WTC11 (cell line): ENCODE measurements around the gene PLK2. TPM values are rescaled to one million over a fixed set of nuclear protein-coding genes. Genes with fewer than 3 reads are reported as not detected.

Experiments
- ATAC-seq: fragments of 200-7000 bp; cut with Tn5 transposase; 2 replicates; pipeline ENCODE4 v1.10.0; 2021; ENCODE audit warnings: mild to moderate bottlenecking, moderate library complexity
- CTCF ChIA-PET: fragments of 300-600 bp; sonication (Branson Sonifier 250); formaldehyde crosslinking; loops from one replicate; lab custom pipeline; 2021; ENCODE audit warnings: antibody characterized with exemption; lab: Charles Lee
- POLR2A ChIA-PET: fragments of 350-600 bp; sonication (Branson Sonifier 250); formaldehyde crosslinking; loops from one replicate; lab custom pipeline; 2021; ENCODE audit warnings: antibody characterized with exemption; lab: Charles Lee
- DNase-seq: peaks from one replicate; pipeline ENCODE4 v3.0.0; 2021; ENCODE audit warnings: low spot score
- H3K27ac Mint-ChIP-seq: 2 replicates; pipeline ENCODE4 v1.8.0; 2021; ENCODE audit warnings: mixed read lengths
- H3K27me3 Mint-ChIP-seq: 2 replicates; pipeline ENCODE4 v1.8.0; 2021; ENCODE audit warnings: low read depth, mild to moderate bottlenecking, moderate library complexity, mixed read lengths
- H3K36me3 Mint-ChIP-seq: 2 replicates; pipeline ENCODE4 v1.8.0; 2021; ENCODE audit warnings: mixed read lengths
- H3K4me1 Mint-ChIP-seq: 2 replicates; pipeline ENCODE4 v1.8.0; 2022; ENCODE audit warnings: mixed read lengths
- H3K4me3 Mint-ChIP-seq: 2 replicates; pipeline ENCODE4 v1.8.0; 2021; ENCODE audit warnings: mild to moderate bottlenecking, moderate library complexity, mixed read lengths
- H3K9me3 Mint-ChIP-seq: 2 replicates; pipeline ENCODE4 v1.8.0; 2021; ENCODE audit warnings: mixed read lengths
- CREM ChIP-seq: sonication (generic); formaldehyde crosslinking; IDR thresholded peaks from 2 replicates; pipeline ENCODE4 v1.8.1; 2022; ENCODE audit warnings: mild to moderate bottlenecking, missing genetic modification reagents, moderate library complexity
- ELF4 ChIP-seq: sonication (generic); formaldehyde crosslinking; IDR thresholded peaks from 2 replicates; pipeline ENCODE4 v1.8.1; 2022; ENCODE audit warnings: low read depth, mild to moderate bottlenecking, moderate library complexity, missing genetic modification reagents
- ESRRA ChIP-seq: sonication (generic); formaldehyde crosslinking; IDR thresholded peaks from 2 replicates; pipeline ENCODE4 v1.8.1; 2022; ENCODE audit warnings: mild to moderate bottlenecking, missing genetic modification reagents, borderline replicate concordance
- ETV6 ChIP-seq: sonication (generic); formaldehyde crosslinking; IDR thresholded peaks from 2 replicates; pipeline ENCODE4 v1.8.1; 2022; ENCODE audit warnings: mild to moderate bottlenecking, missing genetic modification reagents
- FOXJ3 ChIP-seq: sonication (generic); formaldehyde crosslinking; IDR thresholded peaks from 2 replicates; pipeline ENCODE4 v1.9.0; 2021; ENCODE audit warnings: missing genetic modification reagents, mild to moderate bottlenecking, borderline replicate concordance
- GRHL2 ChIP-seq: fragments of 250-450 bp; sonication (Bioruptor Pico); IDR thresholded peaks from 2 replicates; pipeline ENCODE4 v1.8.0; 2022; ENCODE audit warnings: mild to moderate bottlenecking, moderate library complexity; ENCODE audit not compliant: insufficient replicate concordance, severe bottlenecking
- GTF2I ChIP-seq: fragments of 250-450 bp; sonication (Bioruptor Pico); conservative IDR thresholded peaks from 2 replicates; pipeline ENCODE4 v1.4.0; 2021; ENCODE audit warnings: mild to moderate bottlenecking
- IRF2 ChIP-seq: sonication (generic); formaldehyde crosslinking; IDR thresholded peaks from 2 replicates; pipeline ENCODE4 v1.8.0; 2022; ENCODE audit warnings: low read depth, missing genetic modification reagents, borderline replicate concordance
- NR3C1 ChIP-seq: sonication (generic); formaldehyde crosslinking; conservative IDR thresholded peaks from 2 replicates; pipeline ENCODE4 v1.8.1; 2023; ENCODE audit warnings: low read depth, mild to moderate bottlenecking, missing genetic modification reagents
- RELA ChIP-seq: sonication (generic); formaldehyde crosslinking; IDR thresholded peaks from 2 replicates; pipeline ENCODE4 v1.8.1; 2022; ENCODE audit warnings: missing genetic modification reagents, mild to moderate bottlenecking, borderline replicate concordance
- RORB ChIP-seq: fragments of 250-450 bp; sonication (Bioruptor Pico); IDR thresholded peaks from 2 replicates; pipeline ENCODE4 v1.9.0; 2021; ENCODE audit warnings: mild to moderate bottlenecking
- SOX15 ChIP-seq: fragments of 250-450 bp; sonication (Bioruptor Pico); IDR thresholded peaks from 2 replicates; pipeline ENCODE4 v1.9.0; 2021; ENCODE audit warnings: mild to moderate bottlenecking
- SP1 ChIP-seq: sonication (generic); formaldehyde crosslinking; conservative IDR thresholded peaks from 2 replicates; pipeline ENCODE4 v1.8.1; 2022; ENCODE audit warnings: missing genetic modification reagents
- ZNF219 ChIP-seq: sonication (generic); formaldehyde crosslinking; IDR thresholded peaks from 2 replicates; pipeline ENCODE4 v1.8.0; 2023; ENCODE audit warnings: missing genetic modification reagents, mild to moderate bottlenecking, borderline replicate concordance
- ZNF416 ChIP-seq: fragments of 250-450 bp; sonication (Bioruptor Pico); IDR thresholded peaks from 2 replicates; pipeline ENCODE4 v1.9.0; 2021; ENCODE audit warnings: mild to moderate bottlenecking, inconsistent platforms
- total RNA-seq: library from RNA; stranded (reverse); gene quantifications from 3 replicates; pipeline ENCODE4 v1.2.3, GENCODE V29; 2021
- TF ChIP-seq, protein P1 (sequence below): fragments of 250-450 bp; sonication (Bioruptor Pico); IDR thresholded peaks from 2 replicates; pipeline ENCODE4 v2.1.2; 2022; ENCODE audit warnings: mild to moderate bottlenecking, moderate library complexity
- TF ChIP-seq, protein P2 (sequence below): sonication (generic); formaldehyde crosslinking; IDR thresholded peaks from 2 replicates; pipeline ENCODE4 v1.8.1; 2023; ENCODE audit warnings: mild to moderate bottlenecking, missing genetic modification reagents
- TF ChIP-seq, protein P3 (sequence below): fragments of 250-450 bp; sonication (Bioruptor Pico); IDR thresholded peaks from 2 replicates; pipeline ENCODE4 v1.9.0; 2021; ENCODE audit warnings: moderate library complexity, mild to moderate bottlenecking, inconsistent platforms, borderline replicate concordance
- TF ChIP-seq, protein P4 (sequence below): sonication (generic); formaldehyde crosslinking; IDR thresholded peaks from 2 replicates; pipeline ENCODE4 v1.8.1; 2023; ENCODE audit warnings: mild to moderate bottlenecking, missing genetic modification reagents, moderate library complexity
- TF ChIP-seq, protein P5 (sequence below): sonication (generic); formaldehyde crosslinking; IDR thresholded peaks from 2 replicates; pipeline ENCODE4 v1.8.1; 2023; ENCODE audit warnings: mild to moderate bottlenecking, moderate library complexity, missing genetic modification reagents
- TF ChIP-seq, protein P6 (sequence below): sonication (generic); formaldehyde crosslinking; IDR thresholded peaks from 2 replicates; pipeline ENCODE4 v1.8.0; 2023; ENCODE audit warnings: missing genetic modification reagents, mild to moderate bottlenecking, borderline replicate concordance
- TF ChIP-seq, protein P7 (sequence below): fragments of 250-450 bp; sonication (Bioruptor Pico); IDR thresholded peaks from 2 replicates; pipeline ENCODE4 v1.9.0; 2021; ENCODE audit warnings: mild to moderate bottlenecking

PLK2 gene
- total RNA-seq, 1 experiment from 2014 or later, result 37.1 TPM

DNA sequence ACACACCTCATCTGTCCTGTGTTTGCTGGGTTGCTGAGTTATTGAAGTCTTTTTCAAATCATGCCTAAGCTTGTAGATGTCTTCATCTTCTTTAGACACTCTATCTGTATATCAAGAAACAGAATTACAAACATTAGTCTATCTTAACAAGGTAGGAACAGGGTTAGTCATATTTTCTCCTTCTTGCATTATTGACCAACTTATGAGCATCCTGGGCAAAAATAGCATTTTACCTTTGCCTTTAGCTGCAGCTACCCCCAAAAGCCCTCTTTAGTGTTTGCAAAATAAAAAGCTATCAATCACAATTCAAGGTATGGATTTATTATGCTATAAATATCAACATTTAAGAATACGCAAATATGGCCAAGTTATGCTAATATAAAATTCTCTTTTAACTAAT, 3.4 kb downstream of the PLK2 start:
- Mint-ChIP-seq H3K4me1 (peaks cover 21% of the 10 kb centered on the region), H3K4me3 (no peak overlapping the region), H3K9me3 (no peaks in the 10 kb centered on the region), H3K27me3 (peaks cover 2% of the 10 kb centered on the region), H3K36me3 (peaks cover 54% of the 10 kb centered on the region), H3K27ac (no peak overlapping the region)
- DNase-seq (no peak), ATAC-seq (no peak)
- ChIA-PET POLR2A (no interaction called here), CTCF (no interaction called here)
- TF ChIP-seq CREM (CRISPR knock-in tag) (no peak), ESRRA (no peak), FOXJ3 (CRISPR knock-in tag) (no peak), RORB (CRISPR knock-in tag) (no peak), GTF2I (CRISPR knock-in tag) (no peak), GRHL2 (no peak), SP1 (CRISPR knock-in tag) (no peak), ELF4 (no peak), ETV6 (CRISPR knock-in tag) (no peak), SOX15 (no peak), ZNF219 (CRISPR knock-in tag) (no peak)
- TF ChIP-seq, protein P1, sequence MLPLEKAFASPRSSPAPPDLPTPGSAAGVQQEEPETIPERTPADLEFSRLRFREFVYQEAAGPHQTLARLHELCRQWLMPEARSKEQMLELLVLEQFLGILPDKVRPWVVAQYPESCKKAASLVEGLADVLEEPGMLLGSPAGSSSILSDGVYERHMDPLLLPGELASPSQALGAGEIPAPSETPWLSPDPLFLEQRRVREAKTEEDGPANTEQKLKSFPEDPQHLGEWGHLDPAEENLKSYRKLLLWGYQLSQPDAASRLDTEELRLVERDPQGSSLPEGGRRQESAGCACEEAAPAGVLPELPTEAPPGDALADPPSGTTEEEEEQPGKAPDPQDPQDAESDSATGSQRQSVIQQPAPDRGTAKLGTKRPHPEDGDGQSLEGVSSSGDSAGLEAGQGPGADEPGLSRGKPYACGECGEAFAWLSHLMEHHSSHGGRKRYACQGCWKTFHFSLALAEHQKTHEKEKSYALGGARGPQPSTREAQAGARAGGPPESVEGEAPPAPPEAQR (CRISPR knock-in tag), result no peak
- TF ChIP-seq, protein P2, sequence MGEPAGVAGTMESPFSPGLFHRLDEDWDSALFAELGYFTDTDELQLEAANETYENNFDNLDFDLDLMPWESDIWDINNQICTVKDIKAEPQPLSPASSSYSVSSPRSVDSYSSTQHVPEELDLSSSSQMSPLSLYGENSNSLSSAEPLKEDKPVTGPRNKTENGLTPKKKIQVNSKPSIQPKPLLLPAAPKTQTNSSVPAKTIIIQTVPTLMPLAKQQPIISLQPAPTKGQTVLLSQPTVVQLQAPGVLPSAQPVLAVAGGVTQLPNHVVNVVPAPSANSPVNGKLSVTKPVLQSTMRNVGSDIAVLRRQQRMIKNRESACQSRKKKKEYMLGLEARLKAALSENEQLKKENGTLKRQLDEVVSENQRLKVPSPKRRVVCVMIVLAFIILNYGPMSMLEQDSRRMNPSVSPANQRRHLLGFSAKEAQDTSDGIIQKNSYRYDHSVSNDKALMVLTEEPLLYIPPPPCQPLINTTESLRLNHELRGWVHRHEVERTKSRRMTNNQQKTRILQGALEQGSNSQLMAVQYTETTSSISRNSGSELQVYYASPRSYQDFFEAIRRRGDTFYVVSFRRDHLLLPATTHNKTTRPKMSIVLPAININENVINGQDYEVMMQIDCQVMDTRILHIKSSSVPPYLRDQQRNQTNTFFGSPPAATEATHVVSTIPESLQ, result no peak
- TF ChIP-seq, protein P3, sequence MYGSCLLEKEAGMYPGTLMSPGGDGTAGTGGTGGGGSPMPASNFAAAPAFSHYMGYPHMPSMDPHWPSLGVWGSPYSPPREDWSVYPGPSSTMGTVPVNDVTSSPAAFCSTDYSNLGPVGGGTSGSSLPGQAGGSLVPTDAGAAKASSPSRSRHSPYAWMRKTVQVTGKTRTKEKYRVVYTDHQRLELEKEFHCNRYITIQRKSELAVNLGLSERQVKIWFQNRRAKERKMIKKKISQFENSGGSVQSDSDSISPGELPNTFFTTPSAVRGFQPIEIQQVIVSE (CRISPR knock-in tag), result no peak

DNA sequence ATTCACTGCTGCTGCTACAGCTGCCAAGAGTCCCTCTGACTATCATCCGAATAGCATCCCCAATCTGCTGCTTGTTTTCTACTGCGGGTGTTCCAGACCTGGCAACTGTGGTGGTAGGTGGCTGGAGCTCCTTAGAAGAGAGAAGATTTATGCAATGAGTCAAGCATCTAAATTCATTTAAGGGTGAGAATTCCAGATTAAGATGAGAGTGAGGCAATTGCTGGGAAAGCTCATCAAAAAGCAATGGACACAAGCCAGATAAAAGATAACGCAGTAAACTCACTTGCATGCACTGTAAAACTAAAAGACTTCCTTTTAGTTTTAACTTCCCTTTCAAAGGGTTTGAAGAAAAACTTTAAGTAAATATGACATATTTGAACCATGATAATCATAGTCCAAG, 3.9 kb downstream of the PLK2 start:
- Mint-ChIP-seq H3K36me3 (peaks cover 54% of the 10 kb centered on the region), H3K27ac (no peak overlapping the region), H3K4me1 (peaks cover 16% of the 10 kb centered on the region), H3K27me3 (peaks cover 2% of the 10 kb centered on the region), H3K4me3 (no peak overlapping the region), H3K9me3 (no peaks in the 10 kb centered on the region)
- ChIA-PET POLR2A (no interaction called here), CTCF (no interaction called here)
- DNase-seq (no peak), ATAC-seq (no peak)
- TF ChIP-seq FOXJ3 (CRISPR knock-in tag) (no peak), ZNF416 (no peak), ESRRA (no peak), IRF2 (no peak), NR3C1 (CRISPR knock-in tag) (no peak), RELA (CRISPR knock-in tag) (no peak)
- TF ChIP-seq, protein P1 (CRISPR knock-in tag), result no peak
- TF ChIP-seq, protein P4, sequence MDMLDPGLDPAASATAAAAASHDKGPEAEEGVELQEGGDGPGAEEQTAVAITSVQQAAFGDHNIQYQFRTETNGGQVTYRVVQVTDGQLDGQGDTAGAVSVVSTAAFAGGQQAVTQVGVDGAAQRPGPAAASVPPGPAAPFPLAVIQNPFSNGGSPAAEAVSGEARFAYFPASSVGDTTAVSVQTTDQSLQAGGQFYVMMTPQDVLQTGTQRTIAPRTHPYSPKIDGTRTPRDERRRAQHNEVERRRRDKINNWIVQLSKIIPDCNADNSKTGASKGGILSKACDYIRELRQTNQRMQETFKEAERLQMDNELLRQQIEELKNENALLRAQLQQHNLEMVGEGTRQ (CRISPR knock-in tag), result no peak
- TF ChIP-seq, protein P5, sequence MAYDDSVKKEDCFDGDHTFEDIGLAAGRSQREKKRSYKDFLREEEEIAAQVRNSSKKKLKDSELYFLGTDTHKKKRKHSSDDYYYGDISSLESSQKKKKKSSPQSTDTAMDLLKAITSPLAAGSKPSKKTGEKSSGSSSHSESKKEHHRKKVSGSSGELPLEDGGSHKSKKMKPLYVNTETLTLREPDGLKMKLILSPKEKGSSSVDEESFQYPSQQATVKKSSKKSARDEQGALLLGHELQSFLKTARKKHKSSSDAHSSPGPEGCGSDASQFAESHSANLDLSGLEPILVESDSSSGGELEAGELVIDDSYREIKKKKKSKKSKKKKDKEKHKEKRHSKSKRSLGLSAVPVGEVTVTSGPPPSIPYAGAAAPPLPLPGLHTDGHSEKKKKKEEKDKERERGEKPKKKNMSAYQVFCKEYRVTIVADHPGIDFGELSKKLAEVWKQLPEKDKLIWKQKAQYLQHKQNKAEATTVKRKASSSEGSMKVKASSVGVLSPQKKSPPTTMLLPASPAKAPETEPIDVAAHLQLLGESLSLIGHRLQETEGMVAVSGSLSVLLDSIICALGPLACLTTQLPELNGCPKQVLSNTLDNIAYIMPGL (CRISPR knock-in tag), result no peak
- TF ChIP-seq, protein P6, sequence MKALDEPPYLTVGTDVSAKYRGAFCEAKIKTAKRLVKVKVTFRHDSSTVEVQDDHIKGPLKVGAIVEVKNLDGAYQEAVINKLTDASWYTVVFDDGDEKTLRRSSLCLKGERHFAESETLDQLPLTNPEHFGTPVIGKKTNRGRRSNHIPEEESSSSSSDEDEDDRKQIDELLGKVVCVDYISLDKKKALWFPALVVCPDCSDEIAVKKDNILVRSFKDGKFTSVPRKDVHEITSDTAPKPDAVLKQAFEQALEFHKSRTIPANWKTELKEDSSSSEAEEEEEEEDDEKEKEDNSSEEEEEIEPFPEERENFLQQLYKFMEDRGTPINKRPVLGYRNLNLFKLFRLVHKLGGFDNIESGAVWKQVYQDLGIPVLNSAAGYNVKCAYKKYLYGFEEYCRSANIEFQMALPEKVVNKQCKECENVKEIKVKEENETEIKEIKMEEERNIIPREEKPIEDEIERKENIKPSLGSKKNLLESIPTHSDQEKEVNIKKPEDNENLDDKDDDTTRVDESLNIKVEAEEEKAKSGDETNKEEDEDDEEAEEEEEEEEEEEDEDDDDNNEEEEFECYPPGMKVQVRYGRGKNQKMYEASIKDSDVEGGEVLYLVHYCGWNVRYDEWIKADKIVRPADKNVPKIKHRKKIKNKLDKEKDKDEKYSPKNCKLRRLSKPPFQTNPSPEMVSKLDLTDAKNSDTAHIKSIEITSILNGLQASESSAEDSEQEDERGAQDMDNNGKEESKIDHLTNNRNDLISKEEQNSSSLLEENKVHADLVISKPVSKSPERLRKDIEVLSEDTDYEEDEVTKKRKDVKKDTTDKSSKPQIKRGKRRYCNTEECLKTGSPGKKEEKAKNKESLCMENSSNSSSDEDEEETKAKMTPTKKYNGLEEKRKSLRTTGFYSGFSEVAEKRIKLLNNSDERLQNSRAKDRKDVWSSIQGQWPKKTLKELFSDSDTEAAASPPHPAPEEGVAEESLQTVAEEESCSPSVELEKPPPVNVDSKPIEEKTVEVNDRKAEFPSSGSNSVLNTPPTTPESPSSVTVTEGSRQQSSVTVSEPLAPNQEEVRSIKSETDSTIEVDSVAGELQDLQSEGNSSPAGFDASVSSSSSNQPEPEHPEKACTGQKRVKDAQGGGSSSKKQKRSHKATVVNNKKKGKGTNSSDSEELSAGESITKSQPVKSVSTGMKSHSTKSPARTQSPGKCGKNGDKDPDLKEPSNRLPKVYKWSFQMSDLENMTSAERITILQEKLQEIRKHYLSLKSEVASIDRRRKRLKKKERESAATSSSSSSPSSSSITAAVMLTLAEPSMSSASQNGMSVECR, result no peak
- TF ChIP-seq, protein P7, sequence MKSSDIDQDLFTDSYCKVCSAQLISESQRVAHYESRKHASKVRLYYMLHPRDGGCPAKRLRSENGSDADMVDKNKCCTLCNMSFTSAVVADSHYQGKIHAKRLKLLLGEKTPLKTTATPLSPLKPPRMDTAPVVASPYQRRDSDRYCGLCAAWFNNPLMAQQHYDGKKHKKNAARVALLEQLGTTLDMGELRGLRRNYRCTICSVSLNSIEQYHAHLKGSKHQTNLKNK (CRISPR knock-in tag), result no peak
